NCI-H748 (cell line): Measurements from ENCODE around the gene HECTD4.
"Not testable (repeated sequence)": the region's sequence is repeated elsewhere in the genome, so short reads cannot be mapped to it uniquely, and the experiment has no call there.

Source experiments
- DNase-seq: peaks from one replicate; lab custom pipeline; 2025; ENCODE audit not compliant: unreplicated experiment; lab: John Stamatoyannopoulos, UW

The HECTD4 gene

GRCh38 chr12:112275836-112276235 lies 106.4 kb downstream of the HECTD4 start:
- DNase-seq, result no peak

GRCh38 chr12:112275207-112275606 lies 107.0 kb downstream of the HECTD4 start:
- no peak for DNase-seq

- no peak for DNase-seq
Measured at GRCh38 chr12:112270673-112271072, 111.6 kb downstream of the HECTD4 start.

- no peak for DNase-seq
Measured at GRCh38 chr12:112266473-112266872, 115.8 kb downstream of the HECTD4 start.

- no peak for DNase-seq
Measured at GRCh38 chr12:112261559-112261958, 120.7 kb downstream of the HECTD4 start.

GRCh38 chr12:112258926-112259325 lies 123.3 kb downstream of the HECTD4 start:
- DNase-seq, result no peak

GRCh38 chr12:112256780-112257179 lies 125.5 kb downstream of the HECTD4 start:
- no peak for DNase-seq

GRCh38 chr12:112252184-112252583 lies 130.0 kb downstream of the HECTD4 start:
- DNase-seq, result no peak

GRCh38 chr12:112244902-112245301 lies 137.3 kb downstream of the HECTD4 start:
- not testable (repeated sequence) for DNase-seq

- DNase-seq, result no peak
Measured at GRCh38 chr12:112243255-112244110, 138.7 kb downstream of the HECTD4 start.

- DNase-seq, result no peak
Measured at GRCh38 chr12:112241176-112241575, 141.1 kb downstream of the HECTD4 start.

GRCh38 chr12:112239881-112240280 lies 142.3 kb downstream of the HECTD4 start:
- no peak for DNase-seq

GRCh38 chr12:112239020-112239419 lies 143.2 kb downstream of the HECTD4 start:
- no peak for DNase-seq

GRCh38 chr12:112238441-112238840 lies 143.8 kb downstream of the HECTD4 start:
- no peak for DNase-seq

GRCh38 chr12:112236786-112237185 lies 145.4 kb downstream of the HECTD4 start:
- DNase-seq, result no peak

GRCh38 chr12:112236386-112236785 lies 145.8 kb downstream of the HECTD4 start:
- no peak for DNase-seq

GRCh38 chr12:112234303-112234702 lies 147.9 kb downstream of the HECTD4 start:
- no peak for DNase-seq

- DNase-seq, result no peak
Measured at GRCh38 chr12:112233242-112233641, 149.0 kb downstream of the HECTD4 start.

- DNase-seq, result no peak
Measured at GRCh38 chr12:112230136-112230535, 152.1 kb downstream of the HECTD4 start.

GRCh38 chr12:112226768-112227167 lies 155.5 kb downstream of the HECTD4 start:
- no peak for DNase-seq

- DNase-seq, result not testable (repeated sequence)
Measured at GRCh38 chr12:112220628-112221027, 161.6 kb downstream of the HECTD4 start.

GRCh38 chr12:112219195-112219594 lies 163.0 kb downstream of the HECTD4 start:
- no peak for DNase-seq

GRCh38 chr12:112218150-112218549 lies 164.1 kb downstream of the HECTD4 start:
- DNase-seq, result no peak
